ENCODE results near the gene CSRP3.

Gene CSRP3

DNA sequence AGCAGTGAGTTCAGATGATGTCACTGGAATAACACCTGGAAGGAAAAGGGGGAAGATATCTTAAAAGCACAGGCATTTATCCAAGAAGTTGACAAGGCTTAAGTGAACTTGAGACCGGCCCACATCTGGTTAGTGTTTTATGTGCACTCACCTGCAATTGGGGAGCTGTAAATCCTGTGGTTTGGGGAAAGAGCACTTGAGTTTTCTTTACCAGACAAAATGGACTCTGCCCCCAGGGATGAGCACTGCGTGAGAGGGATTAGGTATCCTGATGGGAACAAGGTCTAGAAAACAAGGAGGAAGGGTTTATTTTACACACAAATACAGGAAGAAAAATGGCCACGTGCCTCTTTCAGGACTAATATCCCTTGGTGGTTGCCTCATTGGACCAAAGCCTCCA is 23.8 kb upstream of the CSRP3 start:
- Histone ChIP-seq H2BK120ac (ENCODE audit: insufficient read depth, low read length, poor library complexity) (no peak overlapping the region), H3K9me3 (ENCODE audit: insufficient read depth, low read depth, low read length) (peaks cover 3% of the 10 kb centered on the region), H2AK5ac (ENCODE audit: low read length) (no peak overlapping the region), H3K14ac (ENCODE audit: low read length) (no peak overlapping the region), H3K23ac (ENCODE audit: low read length) (no peak overlapping the region), H4K12ac (ENCODE audit: low read depth, low read length) (no peak overlapping the region), H2AFZ (ENCODE audit: insufficient read depth, low read length, poor library complexity) (no peak overlapping the region), H3K9ac (ENCODE audit: low read length) (no peak overlapping the region), H3K27ac (ENCODE audit: low read depth, low read length) (no peak overlapping the region), H2BK12ac (ENCODE audit: low read length) (no peak overlapping the region), H4K91ac (ENCODE audit: low read depth, low read length) (no peak overlapping the region), H3K79me2 (ENCODE audit: control insufficient read depth, insufficient read depth, low read length, poor library complexity) (no peaks in the 10 kb centered on the region), H3K18ac (ENCODE audit: low read length) (no peak overlapping the region), H3K36me3 (ENCODE audit: control insufficient read depth in 1 of 2, insufficient read depth in 2 of 2, low read length in 2 of 2) (peaks cover 14 to 25% of the 10 kb centered on the region in 2 experiments), H4K8ac (ENCODE audit: low read depth, low read length) (no peak overlapping the region), H2BK5ac (ENCODE audit: low read depth, low read length, poor library complexity) (no peak overlapping the region), H3K27me3 (ENCODE audit: insufficient read depth, low read length) (no peaks in the 10 kb centered on the region), H3K4me3 (ENCODE audit: low read depth, low read length) (no peak overlapping the region), H3K4me1 (ENCODE audit: control insufficient read depth in 1 of 2, insufficient read depth in 2 of 2, low read length in 2 of 2) (peaks cover 0 to 5% of the 10 kb centered on the region in 2 experiments), H3K79me1 (ENCODE audit: low read length) (no peaks in the 10 kb centered on the region), H3K4me2 (ENCODE audit: low read length) (no peak overlapping the region), H3K4ac (ENCODE audit: low read depth, low read length) (no peak overlapping the region)
- no CpG with 5 or more reads among the region's 3 CpGs for WGBS (ENCODE audit: extremely low coverage, insufficient coverage, insufficient read length)
- no peak for DNase-seq

DNA sequence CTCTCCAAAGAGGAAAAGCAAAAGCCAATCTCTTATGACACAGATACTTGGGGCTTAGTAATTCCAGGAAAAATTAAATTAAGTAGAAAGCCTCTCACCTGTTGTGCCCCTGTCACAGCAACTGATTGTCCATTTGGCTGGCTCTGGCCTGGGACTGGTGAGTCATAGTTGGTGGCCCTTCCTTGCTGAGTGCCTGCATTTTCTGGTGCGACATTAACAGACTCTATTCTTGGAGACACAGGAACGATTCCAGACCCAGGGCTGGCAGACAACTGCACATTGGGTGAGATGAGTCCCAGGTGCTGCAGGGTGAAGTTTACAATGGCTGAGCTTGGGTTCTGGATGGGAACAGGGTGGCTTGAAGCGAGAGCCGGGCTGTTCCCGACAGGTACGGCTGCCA is 23.3 kb upstream of the CSRP3 start:
- no peak overlapping the region for H4K8ac ChIP-seq (ENCODE audit: low read depth, low read length)
- no peak overlapping the region for H3K27ac ChIP-seq (ENCODE audit: low read depth, low read length)
- no peaks in the 10 kb centered on the region for H3K79me1 ChIP-seq (ENCODE audit: low read length)
- no peak overlapping the region for H3K23ac ChIP-seq (ENCODE audit: low read length)
- no peak overlapping the region for H2BK5ac ChIP-seq (ENCODE audit: low read depth, low read length, poor library complexity)
- no peaks in the 10 kb centered on the region for H3K27me3 ChIP-seq (ENCODE audit: insufficient read depth, low read length)
- H3K9me3 ChIP-seq (ENCODE audit: insufficient read depth, low read depth, low read length): peaks cover 3% of the 10 kb centered on the region
- no peak overlapping the region for H4K91ac ChIP-seq (ENCODE audit: low read depth, low read length)
- no peak overlapping the region for H4K12ac ChIP-seq (ENCODE audit: low read depth, low read length)
- H3K36me3 ChIP-seq (ENCODE audit: control insufficient read depth in 1 of 2, insufficient read depth in 2 of 2, low read length in 2 of 2): peaks cover 14 to 25% of the 10 kb centered on the region in 2 experiments
- H2AFZ ChIP-seq (ENCODE audit: insufficient read depth, low read length, poor library complexity): no peak overlapping the region
- no peak overlapping the region for H3K4me3 ChIP-seq (ENCODE audit: low read depth, low read length)
- H2BK12ac ChIP-seq (ENCODE audit: low read length): no peak overlapping the region
- H3K79me2 ChIP-seq (ENCODE audit: control insufficient read depth, insufficient read depth, low read length, poor library complexity): no peaks in the 10 kb centered on the region
- H3K4ac ChIP-seq (ENCODE audit: low read depth, low read length): no peak overlapping the region
- peaks cover 0 to 5% of the 10 kb centered on the region in 2 experiments for H3K4me1 ChIP-seq (ENCODE audit: control insufficient read depth in 1 of 2, insufficient read depth in 2 of 2, low read length in 2 of 2)
- no peak for DNase-seq
- no peak overlapping the region for H3K4me2 ChIP-seq (ENCODE audit: low read length)
- no peak overlapping the region for H3K9ac ChIP-seq (ENCODE audit: low read length)
- no peak overlapping the region for H3K14ac ChIP-seq (ENCODE audit: low read length)
- no peak overlapping the region for H2BK120ac ChIP-seq (ENCODE audit: insufficient read depth, low read length, poor library complexity)
- H2AK5ac ChIP-seq (ENCODE audit: low read length): no peak overlapping the region
- WGBS (ENCODE audit: extremely low coverage, insufficient coverage, insufficient read length): no CpG with 5 or more reads among the region's 6 CpGs
- H3K18ac ChIP-seq (ENCODE audit: low read length): no peak overlapping the region

DNA sequence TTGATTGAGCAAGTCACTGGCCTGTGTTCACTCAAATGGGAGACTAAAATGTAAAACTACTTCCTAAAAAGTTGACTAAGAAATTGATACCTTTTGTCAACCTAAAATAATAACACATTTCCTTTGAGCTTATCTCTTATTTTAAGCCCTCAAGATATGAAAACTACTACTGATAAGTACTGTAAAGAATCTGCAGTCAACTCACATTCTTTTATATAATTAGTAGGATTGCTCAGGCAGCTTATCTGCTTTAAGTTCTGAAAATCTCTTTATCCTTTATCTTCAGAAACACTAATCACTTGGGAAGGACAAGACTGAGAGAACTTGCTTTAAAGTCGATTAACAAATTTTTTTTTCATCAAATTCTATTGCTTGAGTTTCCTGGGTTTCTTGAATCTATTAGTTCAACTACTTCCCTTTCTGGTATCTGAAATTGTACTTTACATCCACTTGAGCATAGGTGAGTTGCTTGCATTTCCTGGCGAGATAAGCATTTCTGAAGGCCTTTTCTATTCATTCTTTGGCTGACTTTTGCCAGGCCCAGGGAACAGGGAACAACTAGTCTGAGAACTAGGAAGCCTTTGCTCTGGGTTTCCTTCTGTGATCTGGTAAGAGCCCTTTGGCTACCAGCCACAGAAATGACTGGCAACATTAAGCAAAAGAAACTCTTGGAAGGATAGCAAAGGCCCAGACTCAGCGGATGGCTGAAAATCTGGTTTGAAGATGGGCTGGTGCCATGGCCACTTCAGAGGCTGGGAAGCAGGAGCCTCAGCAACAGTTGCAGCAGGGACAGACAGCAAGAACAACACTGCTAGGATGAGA is 19.3 kb upstream of the CSRP3 start:
- no peak overlapping the region for H2BK120ac ChIP-seq (ENCODE audit: insufficient read depth, low read length, poor library complexity)
- no peak overlapping the region for H4K8ac ChIP-seq (ENCODE audit: low read depth, low read length)
- no peak overlapping the region for H3K14ac ChIP-seq (ENCODE audit: low read length)
- H3K79me1 ChIP-seq (ENCODE audit: low read length): no peaks in the 10 kb centered on the region
- H3K4me2 ChIP-seq (ENCODE audit: low read length): no peak overlapping the region
- H3K4me1 ChIP-seq (ENCODE audit: control insufficient read depth in 1 of 2, insufficient read depth in 2 of 2, low read length in 2 of 2): peaks cover 0 to 5% of the 10 kb centered on the region in 2 experiments
- no CpG with 5 or more reads among the region's 3 CpGs for WGBS (ENCODE audit: extremely low coverage, insufficient coverage, insufficient read length)
- no peak overlapping the region for H3K18ac ChIP-seq (ENCODE audit: low read length)
- no peak overlapping the region for H3K27ac ChIP-seq (ENCODE audit: low read depth, low read length)
- peaks cover 9 to 19% of the 10 kb centered on the region in 2 experiments for H3K36me3 ChIP-seq (ENCODE audit: control insufficient read depth in 1 of 2, insufficient read depth in 2 of 2, low read length in 2 of 2)
- no peak overlapping the region for H4K91ac ChIP-seq (ENCODE audit: low read depth, low read length)
- no peak overlapping the region for H2BK12ac ChIP-seq (ENCODE audit: low read length)
- no peak overlapping the region for H3K9ac ChIP-seq (ENCODE audit: low read length)
- H4K12ac ChIP-seq (ENCODE audit: low read depth, low read length): no peak overlapping the region
- no peak overlapping the region for H2AFZ ChIP-seq (ENCODE audit: insufficient read depth, low read length, poor library complexity)
- H3K4me3 ChIP-seq (ENCODE audit: low read depth, low read length): no peak overlapping the region
- H3K79me2 ChIP-seq (ENCODE audit: control insufficient read depth, insufficient read depth, low read length, poor library complexity): no peaks in the 10 kb centered on the region
- peaks cover 3% of the 10 kb centered on the region for H3K9me3 ChIP-seq (ENCODE audit: insufficient read depth, low read depth, low read length)
- no peak overlapping the region for H2BK5ac ChIP-seq (ENCODE audit: low read depth, low read length, poor library complexity)
- H2AK5ac ChIP-seq (ENCODE audit: low read length): no peak overlapping the region
- H3K27me3 ChIP-seq (ENCODE audit: insufficient read depth, low read length): no peaks in the 10 kb centered on the region
- H3K4ac ChIP-seq (ENCODE audit: low read depth, low read length): no peak overlapping the region
- peak; percentile 14 to 80 for DNase-seq
- H3K23ac ChIP-seq (ENCODE audit: low read length): no peak overlapping the region

DNA sequence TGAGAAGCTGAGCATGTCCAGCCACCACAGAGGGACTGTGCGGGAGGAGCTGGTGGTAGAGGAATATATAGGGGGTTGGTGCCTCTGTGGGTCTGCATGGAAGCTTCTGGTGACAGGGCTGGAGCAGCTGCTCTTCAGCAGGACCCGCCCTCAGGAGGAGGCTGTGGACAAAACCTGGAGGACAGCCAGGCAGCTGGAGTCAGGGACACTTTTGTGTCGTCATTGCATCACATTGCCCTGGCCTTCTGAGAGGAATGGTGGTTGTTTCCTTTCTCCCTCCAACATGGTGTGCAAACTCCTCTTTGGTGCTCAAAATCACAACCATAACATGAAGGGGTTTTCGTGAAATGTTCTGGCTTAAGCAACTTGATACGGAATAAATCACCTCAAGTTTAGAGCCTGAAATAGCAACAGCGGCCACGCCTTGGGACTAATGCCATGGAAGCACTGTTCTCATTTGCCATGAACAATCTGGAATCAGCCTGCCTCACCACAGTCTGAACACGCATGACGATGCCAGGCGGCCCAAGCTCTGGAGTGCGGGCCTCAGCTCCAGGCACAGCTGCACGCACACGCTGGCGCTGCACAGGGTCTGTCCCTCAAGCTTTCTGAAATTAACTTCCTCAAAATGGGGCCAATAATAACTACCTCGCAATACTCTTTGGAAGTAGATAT is 17.1 kb upstream of the CSRP3 start:
- Histone ChIP-seq H3K4ac (ENCODE audit: low read depth, low read length) (no peak overlapping the region), H3K79me1 (ENCODE audit: low read length) (no peaks in the 10 kb centered on the region), H3K4me3 (ENCODE audit: low read depth, low read length) (no peak overlapping the region), H4K12ac (ENCODE audit: low read depth, low read length) (no peak overlapping the region), H3K9ac (ENCODE audit: low read length) (no peak overlapping the region), H4K91ac (ENCODE audit: low read depth, low read length) (no peak overlapping the region), H3K4me1 (ENCODE audit: control insufficient read depth in 1 of 2, insufficient read depth in 2 of 2, low read length in 2 of 2) (peaks cover 0 to 5% of the 10 kb centered on the region in 2 experiments), H3K9me3 (ENCODE audit: insufficient read depth, low read depth, low read length) (peaks cover 3% of the 10 kb centered on the region), H3K79me2 (ENCODE audit: control insufficient read depth, insufficient read depth, low read length, poor library complexity) (no peaks in the 10 kb centered on the region), H2BK12ac (ENCODE audit: low read length) (no peak overlapping the region), H2BK120ac (ENCODE audit: insufficient read depth, low read length, poor library complexity) (no peak overlapping the region), H3K14ac (ENCODE audit: low read length) (no peak overlapping the region), H3K18ac (ENCODE audit: low read length) (no peak overlapping the region), H3K27ac (ENCODE audit: low read depth, low read length) (no peak overlapping the region), H3K4me2 (ENCODE audit: low read length) (no peak overlapping the region), H2BK5ac (ENCODE audit: low read depth, low read length, poor library complexity) (no peak overlapping the region), H2AK5ac (ENCODE audit: low read length) (no peak overlapping the region), H3K23ac (ENCODE audit: low read length) (no peak overlapping the region), H4K8ac (ENCODE audit: low read depth, low read length) (no peak overlapping the region), H3K27me3 (ENCODE audit: insufficient read depth, low read length) (no peaks in the 10 kb centered on the region), H2AFZ (ENCODE audit: insufficient read depth, low read length, poor library complexity) (no peak overlapping the region), H3K36me3 (ENCODE audit: control insufficient read depth in 1 of 2, insufficient read depth in 2 of 2, low read length in 2 of 2) (peaks cover 3 to 6% of the 10 kb centered on the region in 2 experiments)
- no CpG with 5 or more reads among the region's 15 CpGs for WGBS (ENCODE audit: extremely low coverage, insufficient coverage, insufficient read length)
- no peak for DNase-seq

Data from trophoblast cell (in vitro differentiated cells and primary cell).